GM19043 (cell line): ENCODE data around the gene KCNB1.

ENCODE experiments used
- ATAC-seq: cut with Tn5 transposase; IDR thresholded peaks from one replicate; pipeline ENCODE4 v1.9.1; 2021; ENCODE audit warnings: low read depth; ENCODE audit not compliant: unreplicated experiment

Gene KCNB1

GRCh38 chr20:49366687-49367086 is 115.8 kb downstream of the KCNB1 start:
- ATAC-seq: no peak

GRCh38 chr20:49361862-49362660 is 120.4 kb downstream of the KCNB1 start:
- no peak for ATAC-seq

GRCh38 chr20:49360242-49360968 is 122.1 kb downstream of the KCNB1 start:
- ATAC-seq: no peak

- ATAC-seq: no peak
Measured at GRCh38 chr20:49356676-49357075, 125.8 kb downstream of the KCNB1 start.

- no peak for ATAC-seq
Measured at GRCh38 chr20:49354673-49355072, 127.8 kb downstream of the KCNB1 start.

DNA sequence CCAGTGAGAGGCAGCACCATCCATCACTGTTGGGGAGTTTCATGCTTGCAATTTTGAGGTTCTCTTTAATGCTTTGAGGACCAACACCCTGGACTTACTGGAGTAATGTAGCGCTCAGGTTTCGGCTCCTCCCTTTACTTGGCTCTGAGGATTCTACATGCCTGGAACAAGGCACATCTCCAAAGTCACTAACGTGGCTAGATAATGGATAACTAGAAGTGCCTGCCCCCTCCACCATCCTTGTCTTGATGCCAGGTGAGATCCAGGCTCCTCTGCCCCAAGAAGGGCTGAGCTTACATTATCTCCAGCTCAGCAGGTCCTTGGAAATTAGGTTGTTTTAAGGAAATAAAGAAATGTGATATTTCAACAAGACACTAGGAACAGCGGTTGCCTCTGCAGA is 129.1 kb downstream of the KCNB1 start:
- ATAC-seq: no peak

DNA sequence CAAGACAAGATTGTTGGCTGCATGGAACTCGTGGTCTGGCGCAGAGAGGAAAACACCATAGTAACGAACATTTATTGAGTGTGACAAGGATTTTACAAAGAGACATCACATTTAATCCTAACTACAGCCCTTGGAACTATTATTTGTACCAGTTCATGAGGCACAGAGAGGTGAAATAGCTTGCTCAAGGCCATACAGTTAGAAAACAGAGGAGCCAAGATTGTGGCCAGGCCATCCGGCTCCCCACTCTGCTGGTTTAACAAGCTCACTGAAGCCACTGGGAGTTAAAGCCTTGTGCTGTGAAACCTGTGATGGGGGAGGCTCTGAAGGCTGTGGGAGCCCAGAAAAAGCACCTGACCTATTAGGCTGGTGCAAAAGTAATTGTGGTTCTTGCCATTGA is 129.7 kb downstream of the KCNB1 start:
- ATAC-seq: no peak

DNA sequence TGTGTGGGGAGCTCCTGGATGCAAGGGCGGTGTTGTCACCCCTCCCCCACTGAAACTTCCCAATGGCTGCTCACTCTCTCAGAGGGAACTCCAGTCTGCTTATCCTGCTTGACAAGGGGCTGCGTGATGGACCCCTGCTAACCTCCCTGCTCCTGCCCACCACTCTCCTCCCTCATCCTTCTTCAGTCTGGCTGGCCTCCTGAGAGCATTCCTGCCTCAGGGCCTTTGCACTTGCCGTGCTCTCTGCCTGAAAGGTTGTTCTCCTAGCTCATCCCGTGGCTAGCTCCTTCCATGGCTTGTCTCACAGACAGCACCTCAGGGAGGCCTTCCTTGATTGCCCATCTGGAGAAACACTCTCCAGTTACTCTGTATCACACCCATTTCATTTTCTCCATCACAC is 130.7 kb downstream of the KCNB1 start:
- ATAC-seq: no peak

DNA sequence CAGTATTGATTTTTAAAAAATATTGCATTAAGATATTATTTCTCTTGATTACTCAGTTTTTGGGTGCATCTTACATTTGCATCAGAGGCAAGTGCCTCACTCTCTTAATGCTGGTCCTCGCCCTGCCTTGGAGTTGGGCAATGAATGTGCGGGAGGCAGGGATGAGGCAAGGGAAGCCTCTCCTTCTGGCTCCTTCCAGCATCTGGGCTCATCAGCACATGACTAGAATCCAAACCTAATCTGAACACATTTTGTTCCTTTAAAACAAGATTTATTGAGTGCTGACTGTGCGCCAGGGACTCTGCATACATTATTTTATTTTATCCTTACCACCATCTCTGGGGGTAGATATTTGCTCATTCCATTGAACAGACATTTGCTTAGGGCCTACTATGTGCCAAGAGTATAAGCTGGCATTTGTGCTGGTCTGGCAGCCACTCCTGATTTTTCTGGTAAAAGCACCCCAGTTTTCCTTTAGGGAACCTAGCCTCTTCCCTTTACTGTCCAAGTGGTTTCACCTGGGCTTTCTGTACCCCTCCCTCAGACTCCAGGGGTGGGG is 132.7 kb downstream of the KCNB1 start:
- ATAC-seq: no peak

GRCh38 chr20:49349078-49349477 is 133.4 kb downstream of the KCNB1 start:
- no peak for ATAC-seq

DNA sequence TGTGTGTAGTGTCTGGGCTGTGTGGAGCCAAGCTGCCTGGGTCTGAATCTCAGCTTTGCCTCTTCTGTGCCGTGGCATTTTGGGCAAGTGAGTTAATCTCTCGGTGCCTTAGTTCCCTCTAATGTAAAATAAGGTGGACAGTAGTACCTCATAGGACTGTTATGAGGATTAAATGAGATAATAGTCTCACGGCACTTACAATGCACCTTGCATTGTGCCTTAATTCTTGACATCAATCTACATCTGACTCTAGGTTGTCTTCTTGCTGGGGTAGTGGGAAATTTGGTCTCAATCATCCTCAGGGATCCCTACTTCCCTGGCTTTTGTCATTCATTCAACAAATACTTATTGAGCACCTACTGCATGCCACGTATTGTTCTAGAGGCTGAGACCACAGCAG is 133.9 kb downstream of the KCNB1 start:
- no peak for ATAC-seq

GRCh38 chr20:49347156-49347555 is 135.3 kb downstream of the KCNB1 start:
- no peak for ATAC-seq

GRCh38 chr20:49346682-49347081 is 135.8 kb downstream of the KCNB1 start:
- ATAC-seq: no peak

DNA sequence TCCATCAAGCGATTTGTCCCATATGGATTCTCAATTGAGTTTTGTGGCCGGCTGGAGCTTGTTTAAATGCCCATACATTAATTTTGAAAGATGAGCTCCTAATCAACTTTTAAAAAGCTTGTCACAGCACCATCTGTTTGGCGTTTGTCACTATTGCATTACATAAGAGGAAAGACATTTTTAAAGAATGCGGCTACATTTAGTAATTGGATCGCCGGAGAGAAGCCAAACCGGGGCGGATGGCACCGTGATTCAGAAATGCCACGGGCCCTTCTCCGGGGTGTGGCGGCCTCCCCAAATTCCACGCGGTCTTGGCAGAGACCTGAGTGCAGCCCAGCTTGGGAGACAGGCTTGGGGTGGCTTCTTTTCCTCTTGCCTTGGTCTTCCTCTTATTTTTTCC is 136.9 kb downstream of the KCNB1 start:
- no peak for ATAC-seq

DNA sequence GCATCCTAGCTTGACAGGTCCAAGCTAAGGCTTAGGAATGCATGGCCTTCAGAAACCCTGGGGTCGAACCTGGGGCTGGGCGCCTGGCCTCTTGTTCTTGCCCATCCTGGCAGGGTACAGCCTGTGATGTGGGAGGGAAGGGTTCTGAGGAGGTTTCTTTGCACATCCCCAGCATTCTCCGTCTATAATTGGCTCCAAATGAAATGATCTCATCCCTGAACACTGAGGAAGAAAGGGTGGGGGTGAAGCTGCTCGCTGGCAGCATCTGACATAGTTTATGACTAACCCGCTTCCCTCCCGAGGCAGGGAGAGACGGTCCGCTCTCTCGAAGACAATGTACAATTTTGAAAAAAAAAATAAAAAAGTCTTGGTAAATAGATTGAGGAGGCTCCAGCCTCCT is 137.5 kb downstream of the KCNB1 start:
- ATAC-seq: no peak

DNA sequence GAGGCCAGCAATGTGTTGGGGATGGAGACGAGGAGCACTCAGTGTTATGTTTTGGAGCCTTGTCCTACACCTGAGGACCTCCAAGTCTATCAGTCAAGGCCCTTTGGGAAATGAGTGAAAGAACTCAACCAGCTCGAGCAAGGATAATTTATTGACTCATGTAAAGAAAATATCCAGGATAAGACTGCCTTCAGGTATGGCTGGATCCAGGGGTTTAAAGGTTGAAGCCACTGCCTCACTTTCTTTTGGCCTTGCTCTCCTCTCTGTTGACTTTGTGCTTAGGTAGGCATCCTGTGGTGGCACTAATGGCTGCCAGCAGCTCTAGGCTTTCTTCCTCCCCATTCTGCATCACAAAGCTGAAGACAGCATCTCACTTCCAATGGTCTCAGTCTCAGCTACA is 138.3 kb downstream of the KCNB1 start:
- no peak for ATAC-seq

DNA sequence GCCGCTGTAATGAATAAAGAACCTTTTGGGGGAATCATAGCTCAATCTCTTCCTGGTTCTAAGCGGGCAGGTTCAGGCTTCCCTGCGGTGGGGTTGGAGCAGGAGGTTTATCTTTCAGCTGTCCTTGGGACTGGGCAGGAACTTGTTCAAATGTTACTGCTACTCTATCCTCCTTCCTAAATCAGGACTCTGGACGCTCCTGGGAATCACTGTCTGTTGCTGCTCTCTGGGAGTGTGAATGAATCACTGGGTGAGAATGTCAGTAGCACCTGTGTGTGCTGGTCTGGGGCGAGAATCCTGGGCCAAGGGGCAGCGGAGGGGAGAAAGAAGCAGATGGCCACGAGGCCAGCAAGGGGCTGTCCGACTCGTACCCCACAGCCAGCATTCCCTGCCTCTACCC is 139.2 kb downstream of the KCNB1 start:
- ATAC-seq: no peak

- no peak for ATAC-seq
Measured at GRCh38 chr20:49340161-49340966, 142.1 kb downstream of the KCNB1 start.

GRCh38 chr20:49339123-49339522 is 143.3 kb downstream of the KCNB1 start:
- no peak for ATAC-seq

GRCh38 chr20:49338061-49338460 is 144.4 kb downstream of the KCNB1 start:
- ATAC-seq: no peak

- no peak for ATAC-seq
Measured at GRCh38 chr20:49337357-49337756, 145.1 kb downstream of the KCNB1 start.
